CD4-positive, alpha-beta memory T cell (primary cell): ENCODE data around the gene AOPEP. TPM values are rescaled to one million over a fixed set of nuclear protein-coding genes. Genes with fewer than 3 reads are reported as not detected.

Experiments used
- CTCF ChIA-PET: fragments of 350-600 bp; sonication (Branson Sonifier 250); formaldehyde crosslinking; loops from one replicate; lab custom pipeline; 2021; ENCODE audit warnings: inconsistent platforms; ENCODE audit not compliant: partially characterized antibody; lab: Charles Lee
- POLR2A ChIA-PET: fragments of 350-600 bp; sonication (Branson Sonifier 250); formaldehyde crosslinking; loops from one replicate; lab custom pipeline; 2021; ENCODE audit not compliant: partially characterized antibody; lab: Charles Lee
- DNase-seq, 5 donors: peaks; one replicate each; pipeline versions ENCODE4 v3.0.0 to v3.0.0-alpha.2; 2020 to 2022; ENCODE audit warnings: mixed read lengths in 1 of 5
- H3K27ac ChIP-seq: one replicate; pipeline ENCODE4 v1.7.0; 2013; ENCODE audit warnings: low read depth, low read length
- H3K27me3 ChIP-seq: 2 replicates; pipeline ENCODE4 v1.7.0; 2013; ENCODE audit warnings: mild to moderate bottlenecking, low read length, moderate library complexity; ENCODE audit not compliant: insufficient read depth
- H3K36me3 ChIP-seq: 2 replicates; pipeline ENCODE4 v1.7.0; 2013; ENCODE audit warnings: mild to moderate bottlenecking, low read length, moderate library complexity; ENCODE audit not compliant: insufficient read depth
- H3K4me1 ChIP-seq: 2 replicates; pipeline ENCODE4 v1.7.0; 2013; ENCODE audit warnings: mild to moderate bottlenecking, low read length, moderate library complexity; ENCODE audit not compliant: insufficient read depth
- H3K4me3 ChIP-seq, 2 donors: one replicate each; pipeline ENCODE4 v1.7.0; 2013; ENCODE audit warnings: low read length in 2 of 2, mild to moderate bottlenecking in 1 of 2
- H3K9me3 ChIP-seq, 2 donors: one replicate each; pipeline ENCODE4 v1.7.0; 2013; ENCODE audit warnings: low read length in 2 of 2, control low read depth in 1 of 2; ENCODE audit not compliant: control insufficient read depth in 1 of 2
- H3K27ac Mint-ChIP-seq, 7 donors: one replicate each; pipeline ENCODE4 v1.8.0; 2020 to 2021; ENCODE audit warnings: mixed read lengths in 7 of 7, mild to moderate bottlenecking in 6 of 7, inconsistent platforms in 3 of 7, moderate library complexity in 3 of 7
- H3K27me3 Mint-ChIP-seq, 2 donors: one replicate each; pipeline ENCODE4 v1.8.0; 2020 to 2021; ENCODE audit warnings: mixed read lengths in 2 of 2
- H3K36me3 Mint-ChIP-seq, 2 donors: one replicate each; pipeline ENCODE4 v1.8.0; 2020 to 2021; ENCODE audit warnings: mixed read lengths in 2 of 2, inconsistent platforms in 1 of 2, mild to moderate bottlenecking in 1 of 2
- H3K4me1 Mint-ChIP-seq, 4 donors: one replicate each; pipeline ENCODE4 v1.8.0; 2020 to 2021; ENCODE audit warnings: mixed read lengths in 4 of 4, mild to moderate bottlenecking in 1 of 4
- H3K4me3 Mint-ChIP-seq, 8 donors: one replicate each; pipeline ENCODE4 v1.8.0; 2020 to 2021; ENCODE audit warnings: mixed read lengths in 8 of 8, mild to moderate bottlenecking in 7 of 8, moderate library complexity in 6 of 8, inconsistent platforms in 3 of 8
- H3K9me3 Mint-ChIP-seq, 8 donors: one replicate each; pipeline ENCODE4 v1.8.0; 2020 to 2021; ENCODE audit warnings: mixed read lengths in 8 of 8, mild to moderate bottlenecking in 5 of 8, inconsistent platforms in 3 of 8, moderate library complexity in 1 of 8
- intact Hi-C: fragments of 100-400 bp; cut with micrococcal nuclease; formaldehyde crosslinking; loops from one replicate; pipeline ENCODE4 v1.15.1; 2023
- polyA plus RNA-seq, 2 donors: library from polyadenylated mRNA; unstranded; fragments of 300-500 nt; fragmentation: Illumina TruSeq; gene quantifications; one replicate each; pipeline ENCODE4 v1.2.3, GENCODE V29; 2021
- total RNA-seq, 2 experiments: library from RNA; stranded (reverse); gene quantifications; one replicate each; pipeline ENCODE4 v1.2.3, GENCODE V29; 2021

AOPEP gene
- total and polyA plus RNA-seq, 4 experiments from 2014 or later, result 3.1 to 11.7 (median 7.6) TPM

GRCh38 chr9:94931036-94931633 is 204.6 kb downstream of the AOPEP start:
- no peak overlapping the region for H3K4me3 ChIP-seq
- no peak overlapping the region for H3K27ac ChIP-seq
- H3K27ac Mint-ChIP-seq, result no peak overlapping the region
- H3K27me3 Mint-ChIP-seq, result no peaks in the 10 kb centered on the region
- no peaks in the 10 kb centered on the region for H3K9me3 Mint-ChIP-seq
- ChIA-PET POLR2A (no interaction called here), CTCF (no interaction called here)
- H3K4me1 ChIP-seq, result no peaks in the 10 kb centered on the region
- intact Hi-C loops, result no loop called here
- DNase-seq, result no peak
- H3K9me3 ChIP-seq, result no peaks in the 10 kb centered on the region
- peaks cover 5 to 13% of the 10 kb centered on the region in 2 donors for H3K36me3 Mint-ChIP-seq
- no peak overlapping the region for H3K4me3 Mint-ChIP-seq
- no peaks in the 10 kb centered on the region for H3K36me3 ChIP-seq
- H3K4me1 Mint-ChIP-seq, result peaks cover 0 to 2% (median 0%) of the 10 kb centered on the region in 4 donors
- no peaks in the 10 kb centered on the region for H3K27me3 ChIP-seq

- POLR2A ChIA-PET, result no interaction called here
- CTCF ChIA-PET, result no interaction called here
- no peak for DNase-seq
- H3K36me3 Mint-ChIP-seq, result peaks cover 5 to 13% of the 10 kb centered on the region in 2 donors
- H3K9me3 Mint-ChIP-seq, result no peaks in the 10 kb centered on the region
- Histone ChIP-seq H3K4me3 (no peak overlapping the region), H3K4me1 (no peaks in the 10 kb centered on the region), H3K27ac (no peak overlapping the region), H3K36me3 (no peaks in the 10 kb centered on the region), H3K9me3 (no peaks in the 10 kb centered on the region), H3K27me3 (no peaks in the 10 kb centered on the region)
- H3K27me3 Mint-ChIP-seq, result no peaks in the 10 kb centered on the region
- H3K4me1 Mint-ChIP-seq, result peaks cover 0 to 2% (median 0%) of the 10 kb centered on the region in 4 donors
- H3K27ac Mint-ChIP-seq, result peak overlapping the region in 1 of 7 donors; percentile 67
- intact Hi-C loops, result no loop called here
- H3K4me3 Mint-ChIP-seq, result no peak overlapping the region
Observed at GRCh38 chr9:94931740-94932139, 205.2 kb downstream of the AOPEP start.

DNA sequence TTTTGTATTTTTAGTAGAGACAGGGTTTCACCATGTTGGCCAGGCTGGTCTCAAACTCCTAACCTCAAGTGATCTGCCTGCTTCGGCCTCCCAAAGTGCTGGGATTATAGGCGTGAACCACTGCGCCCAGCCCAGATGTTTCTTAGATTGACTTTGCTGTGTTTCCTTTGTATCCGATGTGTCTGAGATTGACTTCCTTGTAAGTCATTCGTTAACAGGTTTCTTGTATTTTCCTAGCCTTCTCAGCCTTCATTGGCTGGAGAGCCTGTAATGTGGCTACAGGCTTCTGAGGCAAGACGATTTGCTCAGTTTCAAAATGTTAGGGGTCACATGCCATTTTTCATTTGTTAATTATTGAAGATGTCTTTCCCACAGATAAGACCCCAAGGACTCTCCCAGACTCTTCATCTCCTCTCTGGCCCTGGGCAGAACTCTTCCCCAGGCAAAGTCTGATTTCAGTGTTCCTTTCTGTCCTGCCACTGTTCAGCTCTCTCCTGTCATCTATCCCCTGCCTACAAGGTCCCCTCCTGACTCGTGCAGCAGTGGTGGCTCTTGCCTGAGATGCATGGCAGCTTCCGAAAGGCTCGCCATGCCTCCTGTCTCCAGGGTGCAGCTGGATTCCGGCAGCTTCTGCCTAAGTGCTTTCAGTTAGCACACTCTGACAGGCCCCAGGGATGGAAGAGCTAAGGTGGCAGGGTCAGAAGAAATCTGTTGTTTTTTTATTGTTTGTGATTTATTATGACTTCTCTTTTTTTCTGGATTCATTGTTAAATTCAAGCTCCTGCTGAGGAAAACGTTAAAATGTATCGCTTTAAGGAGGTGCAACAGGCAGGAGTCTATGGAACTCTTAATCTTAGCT is 206.4 kb downstream of the AOPEP start:
- peaks cover 0 to 2% (median 0%) of the 10 kb centered on the region in 4 donors for H3K4me1 Mint-ChIP-seq
- no peak overlapping the region for H3K27ac Mint-ChIP-seq
- intact Hi-C loops, result no loop called here
- CTCF ChIA-PET, result no interaction called here
- Histone ChIP-seq H3K27me3 (no peaks in the 10 kb centered on the region), H3K27ac (no peak overlapping the region), H3K36me3 (no peaks in the 10 kb centered on the region), H3K9me3 (no peaks in the 10 kb centered on the region), H3K4me1 (no peaks in the 10 kb centered on the region), H3K4me3 (no peak overlapping the region)
- POLR2A ChIA-PET, result no interaction called here
- H3K4me3 Mint-ChIP-seq, result no peak overlapping the region
- H3K36me3 Mint-ChIP-seq, result peaks cover 5 to 13% of the 10 kb centered on the region in 2 donors
- DNase-seq, result no peak
- H3K27me3 Mint-ChIP-seq, result no peaks in the 10 kb centered on the region
- no peaks in the 10 kb centered on the region for H3K9me3 Mint-ChIP-seq

DNA sequence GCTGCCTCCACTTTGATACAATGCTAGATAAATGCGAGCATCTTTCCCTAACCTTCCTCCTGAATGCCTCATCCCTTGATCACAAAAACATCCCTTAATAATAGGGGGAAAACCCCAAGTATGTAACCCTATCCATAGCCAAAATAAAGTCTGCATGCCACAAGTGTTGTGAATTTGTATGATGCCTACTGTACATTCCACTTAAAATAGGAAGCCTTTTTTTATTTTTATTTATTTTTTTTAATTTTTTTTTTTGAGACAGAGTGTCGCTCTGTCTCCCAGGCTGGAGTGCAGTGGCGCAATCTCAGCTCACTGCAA is 207.0 kb downstream of the AOPEP start:
- H3K4me3 Mint-ChIP-seq, result no peak overlapping the region
- POLR2A ChIA-PET, result no interaction called here
- Histone ChIP-seq H3K36me3 (no peaks in the 10 kb centered on the region), H3K27me3 (no peaks in the 10 kb centered on the region), H3K9me3 (no peaks in the 10 kb centered on the region), H3K4me1 (no peaks in the 10 kb centered on the region), H3K4me3 (no peak overlapping the region), H3K27ac (no peak overlapping the region)
- CTCF ChIA-PET, result no interaction called here
- intact Hi-C loops, result no loop called here
- peaks cover 0 to 2% (median 0%) of the 10 kb centered on the region in 8 donors for H3K9me3 Mint-ChIP-seq
- peaks cover 5 to 15% of the 10 kb centered on the region in 2 donors for H3K36me3 Mint-ChIP-seq
- H3K27ac Mint-ChIP-seq, result no peak overlapping the region
- DNase-seq, result no peak
- H3K27me3 Mint-ChIP-seq, result no peaks in the 10 kb centered on the region
- peaks cover 0 to 2% (median 0%) of the 10 kb centered on the region in 4 donors for H3K4me1 Mint-ChIP-seq

GRCh38 chr9:94934816-94935328 is 208.4 kb downstream of the AOPEP start:
- no peaks in the 10 kb centered on the region for H3K27me3 ChIP-seq
- no peak overlapping the region for H3K4me3 Mint-ChIP-seq
- H3K4me1 ChIP-seq, result no peaks in the 10 kb centered on the region
- ChIA-PET CTCF (no interaction called here), POLR2A (no interaction called here)
- H3K36me3 Mint-ChIP-seq, result peaks cover 8 to 17% of the 10 kb centered on the region in 2 donors
- peak overlapping the region in 1 of 7 donors; percentile 48 for H3K27ac Mint-ChIP-seq
- H3K4me3 ChIP-seq, result no peak overlapping the region
- intact Hi-C loops, result no loop called here
- no peaks in the 10 kb centered on the region for H3K9me3 ChIP-seq
- peaks cover 0 to 2% (median 0%) of the 10 kb centered on the region in 8 donors for H3K9me3 Mint-ChIP-seq
- no peaks in the 10 kb centered on the region for H3K27me3 Mint-ChIP-seq
- DNase-seq, result no peak
- no peak overlapping the region for H3K27ac ChIP-seq
- no peaks in the 10 kb centered on the region for H3K36me3 ChIP-seq
- H3K4me1 Mint-ChIP-seq, result peaks cover 0 to 2% (median 0%) of the 10 kb centered on the region in 4 donors

DNA sequence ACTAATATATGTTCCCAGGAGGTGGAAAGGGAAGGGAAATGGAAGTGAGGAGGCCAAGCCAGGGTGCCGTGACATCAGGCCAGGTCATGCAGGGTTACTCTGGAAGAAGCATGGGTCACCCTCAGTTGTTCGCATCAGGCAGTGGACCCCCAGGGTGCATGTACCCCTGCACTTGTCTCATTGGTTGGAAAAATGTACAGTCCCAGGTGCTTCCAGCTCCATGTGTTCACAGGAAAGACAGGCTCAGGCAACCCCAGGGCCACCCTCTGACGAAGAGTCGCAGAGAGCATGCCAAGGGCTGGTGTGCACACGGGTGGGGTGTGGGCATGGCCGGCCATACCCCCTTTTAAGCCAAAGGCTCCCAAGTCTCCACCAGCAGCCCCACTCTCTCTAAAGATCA is 208.9 kb downstream of the AOPEP start:
- no peak overlapping the region for H3K4me3 Mint-ChIP-seq
- Histone ChIP-seq H3K27ac (no peak overlapping the region), H3K4me1 (no peaks in the 10 kb centered on the region), H3K27me3 (no peaks in the 10 kb centered on the region), H3K4me3 (no peak overlapping the region), H3K9me3 (no peaks in the 10 kb centered on the region), H3K36me3 (no peaks in the 10 kb centered on the region)
- ChIA-PET CTCF (no interaction called here), POLR2A (no interaction called here)
- DNase-seq, result no peak
- H3K27ac Mint-ChIP-seq, result no peak overlapping the region
- peaks cover 0 to 2% (median 0%) of the 10 kb centered on the region in 8 donors for H3K9me3 Mint-ChIP-seq
- H3K36me3 Mint-ChIP-seq, result peaks cover 8 to 17% of the 10 kb centered on the region in 2 donors
- intact Hi-C loops, result no loop called here
- peaks cover 0 to 2% (median 0%) of the 10 kb centered on the region in 4 donors for H3K4me1 Mint-ChIP-seq
- no peaks in the 10 kb centered on the region for H3K27me3 Mint-ChIP-seq

- no peaks in the 10 kb centered on the region for H3K36me3 ChIP-seq
- peaks cover 0 to 2% (median 0%) of the 10 kb centered on the region in 8 donors for H3K9me3 Mint-ChIP-seq
- H3K27ac ChIP-seq, result no peak overlapping the region
- no peaks in the 10 kb centered on the region for H3K4me1 ChIP-seq
- ChIA-PET POLR2A (no interaction called here), CTCF (no interaction called here)
- H3K4me3 Mint-ChIP-seq, result no peak overlapping the region
- H3K27me3 Mint-ChIP-seq, result no peaks in the 10 kb centered on the region
- H3K4me1 Mint-ChIP-seq, result peaks cover 0 to 2% (median 0%) of the 10 kb centered on the region in 4 donors
- DNase-seq, result no peak
- intact Hi-C loops, result no loop called here
- H3K4me3 ChIP-seq, result no peak overlapping the region
- H3K27me3 ChIP-seq, result no peaks in the 10 kb centered on the region
- H3K27ac Mint-ChIP-seq, result no peak overlapping the region
- H3K36me3 Mint-ChIP-seq, result peaks cover 8 to 20% of the 10 kb centered on the region in 2 donors
- no peaks in the 10 kb centered on the region for H3K9me3 ChIP-seq
Observed at GRCh38 chr9:94936419-94936818, 209.9 kb downstream of the AOPEP start.
